Heart left ventricle (tissue), 16 donors: ENCODE measurements around the gene SLC11A2. TPM values are rescaled to one million over a fixed set of nuclear protein-coding genes. Genes with fewer than 3 reads are reported as not detected.
A peak's percentile ranks its signal among the peaks of the same experiment; 100 is the strongest.

Experiments
- ATAC-seq, 4 donors: fragments of 200-7000 bp; cut with Tn5 transposase; one replicate each; pipeline ENCODE4 v1.9.1; 2020 to 2022; ENCODE audit warnings: moderate library complexity in 4 of 4, mild to moderate bottlenecking in 3 of 4, moderate number of reproducible peaks in 1 of 4
- DNase-seq, 5 donors: peaks; one replicate each; pipeline ENCODE4 v3.0.0-alpha.2; 2020
- H3K27ac ChIP-seq, 12 donors: fragments of 200-600 bp; sonication (generic) in 4 of 12; one replicate each; pipeline versions ENCODE4 v1.5.0 to v1.8.0; 2016 to 2022; ENCODE audit warnings: mild to moderate bottlenecking in 2 of 12
- H3K27me3 ChIP-seq, 9 donors: fragments of 200-600 bp; sonication (generic) in 2 of 9; one replicate each; pipeline versions ENCODE4 v1.5.1 to v1.8.0; 2016 to 2022; ENCODE audit warnings: mild to moderate bottlenecking in 3 of 9
- H3K36me3 ChIP-seq, 9 donors: fragments of 200-600 bp; sonication (generic) in 2 of 9; one replicate each; pipeline versions ENCODE4 v1.5.0 to v1.8.0; 2018 to 2022; ENCODE audit warnings: mild to moderate bottlenecking in 2 of 9
- H3K4me1 ChIP-seq, 12 donors: fragments of 200-600 bp; sonication (generic) in 4 of 12; one replicate each; pipeline versions ENCODE4 v1.5.0 to v1.8.0; 2016 to 2022; ENCODE audit warnings: mild to moderate bottlenecking in 3 of 12
- H3K4me3 ChIP-seq, 12 donors: fragments of 200-600 bp; sonication (generic) in 4 of 12; one replicate each; pipeline versions ENCODE4 v1.5.0 to v1.8.0; 2017 to 2022; ENCODE audit warnings: mild to moderate bottlenecking in 9 of 12, moderate library complexity in 4 of 12
- H3K9me3 ChIP-seq, 12 donors: fragments of 200-600 bp; sonication (generic) in 4 of 12; one replicate each; pipeline versions ENCODE4 v1.5.0 to v1.8.0; 2016 to 2022; ENCODE audit warnings: mild to moderate bottlenecking in 1 of 12
- POLR2A ChIP-seq, 2 donors: fragments of 450-650 bp; IDR thresholded peaks; one replicate each; pipeline ENCODE4 v1.6.1; 2017; ENCODE audit warnings: antibody characterized with exemption in 2 of 2, mild to moderate bottlenecking in 2 of 2, moderate library complexity in 2 of 2
- WGBS, 4 donors: extraction: QIAGEN DNeasy Blood & Tissue Kit in 2 of 4; methylation state at CpG; one replicate each; pipeline versions ENCODE4 v1.1.5 to v1.1.7; 2013 to 2018; 5-methylcytosine and 5-hydroxymethylcytosine counted together
- intact Hi-C, 10 donors: fragments of 100-400 bp; cut with DNase I; formaldehyde crosslinking; loops; one replicate each; pipeline versions ENCODE4 v1.11.1 to v1.14.2; 2022
- polyA plus RNA-seq, 2 donors: library from polyadenylated mRNA; stranded (reverse); fragments of 200-250 nt; gene quantifications; one replicate each; pipeline ENCODE4 v1.2.3, GENCODE V29; 2013
- total RNA-seq, 9 donors: library from RNA; depleted of rRNA in 2 of 9; stranded (reverse); fragments of >200 nt in 2 of 9; fragmentation: NEBNext Ultra II Directional in 3 of 9; extraction: Animal tissue kit (Norgen Biotek cat#: 25700) in 3 of 9; gene quantifications; one replicate each; pipeline versions ENCODE4 v1.1.0 to v1.2.4, GENCODE V29; 2016 to 2023
- TF ChIP-seq, protein P1 (sequence below), 12 donors: fragments of 200-600 bp; sonication (generic) in 4 of 12; IDR thresholded peaks; one replicate each; pipeline versions ENCODE4 v1.5.0 to v1.8.0; 2018 to 2022; ENCODE audit warnings: antibody characterized with exemption in 12 of 12, mild to moderate bottlenecking in 5 of 12
- donor health status: ischemic (EF 13 %, LVEDD 7.1; RV severe dilation, severe dysfunction).
- donor health status: healthy with polysubstance abuse.
- donor health status: DM: no; HTN: yes; CAD: no.
- donor health status: DM: no; HTN: no; CAD: no.
- donor health status: ischemic (EF 25% LVEDD 6.9; RV normal size, moderate dysfunction).
- donor health status: ischemic (EF 25% LVEDD 5.7; RV mildly dilated, moderate dysfunction).
- donor health status: healthy.
- donor health status: DM: yes; HTN: yes; CAD: no.
- donor health status: ischemic (EF 35%, LVEDD 5.7; RV mildly dilated, moderate dysfunction).
- donor health status: nonischemic (EF 11% LVEDD 7.7; RV severe dilation, severe dysfunction).
- donor health status: DM: yes; HTN: yes; CAD: no.
- donor health status: PGD.
- donor health status: ischemic (EF 29% LVEDD 5.4; RV normal size, mild dysfunction).
- donor health status: nonischemic (EF 23%, LVEDD 6.1; RV moderate dilation, normal function).

The SLC11A2 gene
- total and polyA plus RNA-seq, 11 donors, result 9.1 to 45.3 (median 21.2) TPM

DNA sequence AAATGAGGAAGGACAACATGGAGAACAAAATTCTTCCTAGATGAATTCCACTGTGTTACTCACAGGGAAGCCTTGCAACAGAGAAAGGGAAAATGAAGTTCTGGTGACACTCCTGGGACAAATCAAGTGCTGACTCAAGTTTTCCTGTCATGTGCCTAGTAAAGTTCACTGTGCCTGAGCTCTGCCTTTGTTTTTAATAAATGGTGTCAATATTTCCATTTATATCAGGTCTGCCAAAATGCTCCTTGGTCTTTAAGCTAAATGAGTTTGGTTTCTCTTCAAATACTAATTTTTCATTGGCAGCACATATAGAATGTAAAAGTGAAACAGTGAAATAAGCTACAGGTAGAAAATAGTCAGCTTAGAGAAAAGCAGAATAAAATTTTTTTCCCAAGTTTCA lies 40.9 kb downstream of the SLC11A2 start:
- Histone ChIP-seq H3K36me3 (peaks cover 0 to 58% (median 42%) of the 10 kb centered on the region in 9 donors), H3K27ac (peak overlapping the region; percentile 3 to 87 (median 72)), H3K27me3 (no peaks in the 10 kb centered on the region), H3K4me3 (no peak overlapping the region), H3K9me3 (no peaks in the 10 kb centered on the region), H3K4me1 (peaks cover 0 to 32% (median 23%) of the 10 kb centered on the region in 12 donors)
- DNase-seq (peak in 1 of 5 donors; percentile 46), ATAC-seq (peak; percentile 86 to 93 (median 92))
- TF ChIP-seq, protein P1, sequence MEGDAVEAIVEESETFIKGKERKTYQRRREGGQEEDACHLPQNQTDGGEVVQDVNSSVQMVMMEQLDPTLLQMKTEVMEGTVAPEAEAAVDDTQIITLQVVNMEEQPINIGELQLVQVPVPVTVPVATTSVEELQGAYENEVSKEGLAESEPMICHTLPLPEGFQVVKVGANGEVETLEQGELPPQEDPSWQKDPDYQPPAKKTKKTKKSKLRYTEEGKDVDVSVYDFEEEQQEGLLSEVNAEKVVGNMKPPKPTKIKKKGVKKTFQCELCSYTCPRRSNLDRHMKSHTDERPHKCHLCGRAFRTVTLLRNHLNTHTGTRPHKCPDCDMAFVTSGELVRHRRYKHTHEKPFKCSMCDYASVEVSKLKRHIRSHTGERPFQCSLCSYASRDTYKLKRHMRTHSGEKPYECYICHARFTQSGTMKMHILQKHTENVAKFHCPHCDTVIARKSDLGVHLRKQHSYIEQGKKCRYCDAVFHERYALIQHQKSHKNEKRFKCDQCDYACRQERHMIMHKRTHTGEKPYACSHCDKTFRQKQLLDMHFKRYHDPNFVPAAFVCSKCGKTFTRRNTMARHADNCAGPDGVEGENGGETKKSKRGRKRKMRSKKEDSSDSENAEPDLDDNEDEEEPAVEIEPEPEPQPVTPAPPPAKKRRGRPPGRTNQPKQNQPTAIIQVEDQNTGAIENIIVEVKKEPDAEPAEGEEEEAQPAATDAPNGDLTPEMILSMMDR (IDR thresholded peaks at IDR 0.05), result no peak
- TF ChIP-seq POLR2A (IDR thresholded peaks at IDR 0.05), result no peak
- intact Hi-C loops, result loop anchor here in 5 of 10 donors (2.0 to 10.0 kb wide), 6 partner anchors 58 to 357 kb away; partner anchors contain the start of gene ATF1 (in 1 of the 5)

DNA sequence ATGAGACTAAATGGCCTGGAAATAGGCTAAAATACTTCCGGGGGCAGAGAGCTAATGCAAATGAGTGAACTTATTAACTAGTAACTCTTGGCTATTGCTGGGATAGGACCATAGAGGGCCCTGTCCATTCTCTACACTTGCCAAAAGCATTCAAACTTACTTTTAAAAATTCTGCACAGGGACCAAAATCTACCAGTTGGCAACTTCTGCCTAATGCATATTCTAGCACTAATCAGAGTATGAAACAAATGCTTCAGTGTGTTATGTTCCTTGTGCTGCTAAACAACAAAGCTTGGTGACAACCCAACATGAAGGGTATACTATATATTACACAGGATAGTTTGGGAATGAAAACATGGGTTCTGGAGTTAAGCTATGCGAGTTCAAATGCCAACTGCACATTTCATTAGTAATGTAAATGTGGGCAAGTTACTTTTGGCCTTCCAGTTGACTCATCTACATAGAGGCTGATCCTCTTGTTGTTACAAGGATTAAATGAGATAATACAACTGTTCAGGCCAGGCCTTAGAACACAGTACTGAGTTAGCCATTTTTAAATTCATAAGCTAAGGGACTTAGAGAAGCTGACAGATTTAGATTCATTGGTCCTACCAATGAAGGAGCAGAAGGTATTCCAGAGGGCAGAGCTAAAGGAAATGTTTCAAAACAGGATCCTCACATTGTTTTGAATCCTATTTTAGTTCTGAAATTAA lies 41.4 kb downstream of the SLC11A2 start:
- intact Hi-C loops, result loop anchor here in 6 of 10 donors (2.0 to 10.0 kb wide), 6 partner anchors 57 to 358 kb away; partner anchors contain the start of gene ATF1 (in 1 of the 6)
- Histone ChIP-seq H3K27ac (peak overlapping the region; percentile 3 to 87 (median 72)), H3K4me3 (no peak overlapping the region), H3K9me3 (no peaks in the 10 kb centered on the region), H3K27me3 (no peaks in the 10 kb centered on the region), H3K36me3 (peaks cover 0 to 58% (median 40%) of the 10 kb centered on the region in 9 donors), H3K4me1 (peaks cover 0 to 32% (median 23%) of the 10 kb centered on the region in 12 donors)
- DNase-seq, result no peak
- peak in 2 of 4 donors; percentile 6 to 36 for ATAC-seq
- WGBS, 4 donors, result 46 to 71% (median 47%) methylated on average over 2 of the region's 2 CpGs
- no peak for TF ChIP-seq POLR2A (IDR thresholded peaks at IDR 0.05)
- TF ChIP-seq, protein P1 (IDR thresholded peaks at IDR 0.05), result no peak

DNA sequence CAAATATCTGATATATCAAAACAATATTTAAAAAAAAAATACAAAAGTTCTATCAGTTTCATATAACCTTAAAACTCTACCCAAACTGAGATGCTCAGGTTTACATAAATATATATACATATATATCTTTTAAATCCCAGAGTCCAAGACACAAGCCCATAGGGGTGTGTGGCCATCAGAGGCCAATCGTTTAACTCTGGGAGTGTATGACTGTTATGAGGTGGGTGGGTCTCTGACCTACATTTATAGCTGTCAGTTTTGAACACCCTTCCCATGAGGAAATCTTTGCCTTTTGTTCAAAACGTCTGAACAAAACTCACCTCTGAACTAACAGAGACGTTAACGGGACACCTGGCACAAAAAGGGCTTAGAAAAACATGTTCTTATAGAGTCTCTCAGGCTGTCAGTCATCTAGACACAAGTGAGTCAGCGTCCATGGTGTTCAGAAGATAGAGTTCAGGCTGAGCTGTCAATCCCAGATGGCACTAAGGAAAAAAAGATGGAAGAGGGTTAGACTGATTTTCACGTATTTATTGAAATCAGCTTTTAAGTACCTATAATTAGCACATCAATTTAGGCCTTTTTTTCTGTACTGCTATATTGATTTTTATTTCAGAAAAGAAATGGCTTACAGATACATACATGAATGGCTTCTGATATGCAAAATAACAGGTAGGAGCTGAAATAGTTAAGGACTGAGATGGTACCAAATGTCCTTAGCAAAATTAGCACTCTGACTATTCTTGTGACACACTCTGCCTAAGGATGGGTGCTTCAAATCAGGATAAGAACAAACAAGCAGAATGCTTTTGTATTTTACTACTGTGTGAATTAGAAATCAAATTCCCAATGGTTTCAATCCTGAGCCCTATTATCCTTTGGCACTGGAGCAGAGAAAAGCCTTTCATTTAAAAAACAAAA lies 44.6 kb downstream of the SLC11A2 start:
- intact Hi-C loops, result loop anchor here in 3 of 10 donors (5.0 to 10.0 kb wide), 2 partner anchors 54 to 57 kb away; a partner anchor contains a TSS
- H3K27ac ChIP-seq, result no peak overlapping the region

More for the DNA sequence above, 44.6 kb downstream of the SLC11A2 start:
- DNase-seq, result no peak
- no peak for ATAC-seq
- H3K9me3 ChIP-seq, result no peaks in the 10 kb centered on the region
- H3K27me3 ChIP-seq, result no peaks in the 10 kb centered on the region
- TF ChIP-seq, protein P1 (IDR thresholded peaks at IDR 0.05), result no peak
- TF ChIP-seq POLR2A (IDR thresholded peaks at IDR 0.05), result no peak
- H3K4me1 ChIP-seq, result peaks cover 0 to 26% (median 20%) of the 10 kb centered on the region in 12 donors
- H3K4me3 ChIP-seq, result no peak overlapping the region
- H3K36me3 ChIP-seq, result peaks cover 0 to 35% (median 18%) of the 10 kb centered on the region in 9 donors
- 75 to 81% (median 75%) methylated on average over 6 of the region's 6 CpGs for WGBS, 4 donors
